KBM-7 (cell line): ENCODE results near the gene ARL3.
A peak's percentile ranks its signal among the peaks of the same experiment; 100 is the strongest.
"Not testable (repeated sequence)": the region's sequence is repeated elsewhere in the genome, so short reads cannot be mapped to it uniquely, and the experiment has no call there.

Experiments
- DNase-seq: peaks from one replicate; pipeline ENCODE4 v3.0.0-alpha.2; 2015
- in situ Hi-C: fragments of 300-500 bp; cut with MboI; formaldehyde crosslinking; loops from 2 replicates; pipeline ENCODE4 v1.14.3; 2020; ENCODE audit warnings: low sequenced_read_pairs, low pct_unique_long_range_greater_than_20kb, mixed read lengths

ARL3 gene

DNA sequence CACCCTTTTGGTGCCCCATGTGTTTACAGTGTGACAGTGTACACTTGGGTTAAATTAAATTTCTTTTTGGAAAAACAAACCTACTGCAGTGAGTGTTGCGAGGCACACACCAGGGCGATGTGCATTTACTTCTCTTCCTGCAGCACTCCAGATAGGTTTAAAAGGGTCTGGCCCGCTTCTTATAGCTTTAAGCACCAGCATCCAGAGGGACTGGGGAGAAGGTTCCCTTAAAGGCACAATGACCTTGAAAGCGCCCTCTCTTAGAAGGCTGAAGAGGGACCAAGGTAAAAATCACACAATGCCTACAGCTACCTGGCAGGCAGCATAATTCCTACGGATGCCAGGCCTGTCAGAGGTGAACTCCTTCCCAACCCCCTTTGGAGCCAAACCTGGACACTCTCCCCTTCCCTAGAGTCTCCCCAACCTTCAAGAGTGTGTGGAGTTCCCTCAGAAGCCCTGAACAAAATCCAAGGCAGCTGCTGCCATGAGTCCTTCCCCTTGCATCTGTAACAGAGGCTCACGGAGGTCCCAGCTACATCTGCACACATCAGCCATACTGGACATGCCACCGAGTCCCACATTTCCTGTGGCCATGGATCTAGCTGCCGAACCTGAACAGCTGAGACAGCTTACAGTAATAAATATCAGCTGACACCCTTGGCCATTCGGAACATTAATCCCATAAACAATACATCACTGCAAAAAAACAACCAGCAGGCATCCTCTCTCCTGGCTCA, 36.7 kb downstream of the ARL3 start:
- no peak for DNase-seq
- in situ Hi-C loops = no loop called here

DNA sequence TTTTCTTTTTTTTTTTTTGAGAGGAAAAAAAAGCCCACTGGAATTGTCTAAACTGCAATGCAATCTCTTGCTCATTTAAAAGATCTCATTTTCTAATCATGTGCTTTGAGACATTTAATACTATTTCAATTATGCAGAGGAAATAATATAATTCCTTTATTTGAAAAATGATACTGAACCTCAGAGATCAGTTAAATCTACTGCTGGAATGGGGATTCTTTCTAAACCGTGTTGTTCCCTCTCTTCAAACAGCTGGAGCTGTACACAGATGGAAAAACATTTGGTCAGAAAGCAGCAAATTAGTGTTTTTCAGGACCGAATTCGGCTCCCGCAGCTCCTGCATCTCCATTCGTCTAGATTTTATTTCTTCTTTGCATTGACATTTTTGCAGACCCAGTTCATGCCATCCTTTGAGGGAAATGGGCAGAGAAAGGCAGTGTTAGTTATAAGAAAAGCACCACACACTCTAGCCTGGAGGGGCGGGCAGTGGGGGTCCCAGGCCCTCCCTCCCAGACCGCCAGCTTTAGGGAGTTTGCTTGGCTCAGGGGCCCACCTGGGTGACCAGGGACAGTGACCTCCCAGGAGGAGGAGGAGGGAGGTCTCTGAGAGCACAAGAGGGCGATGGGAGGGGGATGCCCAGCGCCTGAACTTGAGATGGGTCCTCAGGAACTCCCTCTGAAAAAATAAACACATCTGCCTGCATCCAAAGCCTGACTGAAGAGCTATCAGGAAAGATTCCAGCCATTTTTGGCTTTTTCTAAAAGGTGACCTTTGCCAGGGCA, 37.5 kb downstream of the ARL3 start:
- in situ Hi-C loops = no loop called here
- DNase-seq = no peak

DNA sequence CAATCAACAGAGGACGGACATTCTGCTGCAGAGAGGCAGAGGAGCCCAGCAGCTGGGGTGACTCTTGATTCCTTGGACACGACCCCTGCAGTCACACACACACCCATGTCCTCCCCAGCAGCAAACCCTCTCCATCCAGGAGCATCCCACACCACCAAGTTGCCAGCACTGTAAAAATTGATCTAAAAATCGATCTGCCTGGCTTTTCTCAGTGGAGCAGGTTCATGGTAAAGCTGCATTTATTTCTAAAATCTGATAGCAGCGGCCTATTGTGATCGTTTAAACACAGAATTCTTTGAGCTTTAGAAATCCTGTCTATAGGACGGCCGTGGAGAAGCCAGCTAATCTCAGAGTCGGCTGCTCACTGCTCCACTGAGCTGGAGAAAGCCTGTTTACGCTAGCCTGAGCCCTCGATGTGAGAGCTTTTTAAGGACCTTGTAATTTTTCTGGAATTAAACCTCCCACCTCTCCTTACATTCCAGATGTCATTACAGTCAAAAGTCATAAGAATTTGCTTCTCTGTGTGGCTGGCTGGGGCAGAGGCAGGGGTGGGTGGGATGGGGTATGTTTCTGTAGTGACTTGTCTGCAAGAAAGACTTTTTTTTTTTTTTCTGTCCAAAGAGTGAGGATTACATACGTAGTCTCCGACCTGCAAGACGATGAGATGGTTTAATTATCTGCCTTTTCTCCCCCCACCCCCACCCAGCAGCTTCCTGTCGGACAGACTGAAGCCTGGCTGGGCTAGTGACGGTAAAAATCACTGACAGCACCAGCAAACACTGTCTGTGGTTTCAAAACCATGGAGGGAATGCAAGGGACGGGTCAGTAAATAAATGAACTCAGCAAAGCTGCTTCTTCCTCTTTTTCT, 38.3 kb downstream of the ARL3 start:
- DNase-seq = peak; percentile 82
- in situ Hi-C loops = no loop called here

DNA sequence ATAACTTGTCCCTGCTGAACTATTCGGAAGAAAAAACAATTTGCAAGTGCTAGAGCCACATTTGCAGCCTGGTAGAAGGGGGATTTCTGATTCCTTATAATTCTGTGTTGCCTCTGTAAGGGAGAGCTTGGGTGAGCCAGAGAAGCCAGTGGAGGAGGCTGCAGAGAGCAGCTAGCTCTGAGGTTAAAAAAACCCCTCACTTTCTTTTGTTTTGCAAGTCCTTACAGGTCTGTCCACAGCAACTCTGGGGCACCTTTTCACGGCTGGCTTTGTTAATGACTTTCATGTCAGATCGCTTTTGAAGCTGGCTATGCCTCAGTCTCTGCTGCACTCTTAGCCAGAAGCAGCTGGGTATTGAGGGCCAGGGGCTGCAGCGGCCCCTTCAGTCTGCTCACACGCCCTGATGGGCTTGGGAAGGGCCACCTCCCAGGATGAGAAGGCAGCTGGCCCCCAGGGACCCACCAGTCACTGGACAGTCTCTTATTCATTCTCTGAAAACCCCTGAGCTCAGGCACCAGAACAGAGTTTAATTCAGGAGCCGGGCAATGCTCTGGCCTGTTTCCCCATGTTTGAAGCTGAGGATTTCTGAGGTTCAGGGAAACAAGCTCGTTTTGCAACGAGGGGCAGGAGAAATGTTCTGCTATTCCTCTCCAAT, 39.1 kb downstream of the ARL3 start:
- no peak for DNase-seq
- in situ Hi-C loops = no loop called here

DNA sequence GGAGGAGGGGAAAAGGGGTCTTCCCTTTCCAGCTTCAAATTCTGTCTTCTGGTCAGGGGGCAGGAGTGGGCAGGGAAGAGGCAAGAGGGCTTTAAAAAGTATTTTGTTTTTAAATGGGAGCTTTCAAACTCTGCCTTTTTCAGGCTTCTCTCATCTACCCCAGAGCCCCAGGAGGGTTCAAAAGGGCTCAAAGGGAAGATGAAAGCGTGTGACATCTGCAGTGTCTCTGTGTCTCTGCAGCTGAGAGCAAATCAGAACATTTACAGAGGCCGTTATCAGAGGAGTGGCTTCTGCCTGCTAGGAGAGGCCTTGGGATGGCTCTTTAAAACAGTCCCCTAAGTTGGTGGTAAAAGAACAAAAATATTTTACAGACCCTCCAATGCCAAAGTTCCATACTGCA, 39.6 kb downstream of the ARL3 start:
- in situ Hi-C loops = no loop called here
- DNase-seq = no peak

DNA sequence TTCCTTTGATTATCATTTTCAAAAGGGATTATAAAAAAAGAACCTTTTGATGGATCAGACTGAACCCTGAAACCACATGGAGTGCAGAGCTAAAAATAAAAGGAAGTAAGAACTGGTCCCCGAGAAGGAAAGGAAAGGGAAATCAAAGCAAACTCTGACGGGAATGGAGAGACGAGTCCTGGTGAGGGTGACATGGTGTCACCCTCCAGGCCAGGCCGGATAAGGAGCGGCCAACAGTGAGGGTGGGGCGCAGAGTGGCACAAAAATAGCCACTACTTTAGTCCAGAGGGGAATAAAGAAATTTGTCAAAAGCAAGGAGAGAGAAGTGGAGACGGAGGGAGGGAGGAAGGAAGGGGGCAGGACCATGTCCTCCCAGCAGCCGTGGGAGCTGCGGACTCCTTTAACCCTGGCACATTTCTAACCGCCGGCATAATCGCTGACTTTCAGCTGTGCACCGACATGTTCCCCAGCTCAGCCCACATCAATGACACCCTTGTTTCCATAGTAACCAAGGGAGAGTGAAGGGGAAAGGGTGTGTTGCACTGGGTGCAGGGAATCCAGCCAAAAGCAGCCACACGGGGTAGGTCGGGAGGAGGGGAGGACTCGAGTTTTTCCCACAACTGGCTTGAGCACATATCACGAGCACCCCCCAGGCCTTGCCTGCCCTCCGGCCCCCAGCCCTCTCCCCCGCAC, 40.2 kb downstream of the ARL3 start:
- in situ Hi-C loops = no loop called here
- DNase-seq = peak; percentile 90

DNA sequence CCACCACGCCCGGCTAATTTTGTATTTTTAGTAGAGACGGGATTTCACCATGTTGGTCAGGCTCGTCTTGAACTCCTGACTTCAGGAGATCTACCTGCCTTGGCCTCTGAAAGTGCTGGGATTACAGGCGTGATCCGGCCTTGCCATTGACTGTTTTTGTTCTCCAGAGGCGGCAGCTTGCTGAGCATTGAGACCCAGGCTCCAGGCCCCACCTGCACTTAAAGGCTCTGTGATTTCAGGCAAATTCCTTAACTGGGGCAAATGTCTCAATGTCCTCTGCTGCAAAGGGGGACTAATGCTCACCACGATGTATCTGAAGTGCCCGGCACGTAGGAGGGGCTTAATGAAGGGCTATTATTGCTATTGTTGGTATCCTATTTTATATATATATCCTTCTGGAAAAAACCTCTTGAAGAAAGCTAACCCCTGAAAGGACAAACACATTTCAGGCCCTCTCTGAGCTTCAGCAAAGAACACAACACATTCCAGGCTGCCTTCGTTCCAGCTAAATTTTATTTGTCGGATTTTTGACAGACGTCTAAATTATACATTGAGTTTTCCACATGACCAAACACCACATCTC, 40.9 kb downstream of the ARL3 start:
- in situ Hi-C loops = no loop called here
- DNase-seq = no peak

DNA sequence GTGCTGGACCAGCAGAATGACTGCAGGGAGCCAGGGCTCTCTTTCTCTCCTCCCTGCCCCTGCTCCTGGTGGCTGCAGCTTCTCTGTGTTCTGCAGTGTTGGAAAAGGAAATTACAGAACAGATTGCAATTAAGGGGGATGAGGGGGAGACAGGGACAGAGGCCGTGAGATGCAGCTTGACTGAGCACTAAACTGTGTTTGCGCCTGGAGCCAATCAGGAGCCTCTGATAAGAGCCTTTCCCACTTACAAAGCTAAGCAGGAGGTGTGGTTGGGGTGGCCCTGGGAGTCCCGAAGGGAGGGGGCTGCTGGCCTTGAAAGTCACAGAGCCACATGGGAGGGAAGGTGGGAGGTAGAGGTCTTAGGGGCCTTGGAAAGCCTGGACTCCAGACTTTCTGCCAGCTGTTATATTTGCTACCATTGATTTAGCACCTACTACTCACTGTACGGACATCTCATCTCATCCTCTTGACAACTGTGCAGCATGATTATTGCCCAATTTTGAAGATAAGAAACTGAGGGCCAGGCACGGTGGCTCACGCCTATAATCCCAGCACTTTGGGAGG, 43.2 kb downstream of the ARL3 start:
- in situ Hi-C loops = no loop called here
- no peak for DNase-seq

DNA sequence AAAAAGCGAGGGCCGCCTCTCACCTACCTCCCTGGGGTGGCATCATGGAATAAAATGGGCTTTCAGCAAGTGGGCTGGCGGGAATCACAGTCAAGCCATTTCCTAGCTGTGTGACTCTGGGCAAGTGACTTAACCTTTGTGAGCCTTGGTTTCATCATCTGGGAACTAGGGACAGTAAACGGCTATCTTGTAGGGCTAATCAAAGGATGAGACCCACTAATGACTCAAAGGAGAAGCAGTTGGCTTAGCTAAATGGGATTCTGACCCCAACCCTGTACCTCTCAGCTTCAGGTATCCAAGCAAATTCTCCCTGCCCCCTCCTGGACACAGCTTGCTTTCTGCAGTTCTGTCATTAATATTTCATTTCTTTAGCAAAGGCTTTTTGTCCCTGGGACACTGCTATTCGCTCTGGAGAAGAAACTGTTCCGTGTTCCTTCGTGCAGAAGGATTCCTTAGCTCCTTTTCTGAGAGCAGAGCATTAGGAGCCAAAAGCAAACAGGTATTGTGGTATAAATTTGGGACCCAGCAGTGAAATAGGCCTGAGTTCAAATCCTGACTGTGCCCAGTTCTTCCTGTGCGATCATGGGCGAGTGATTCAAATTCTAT, 44.0 kb downstream of the ARL3 start:
- in situ Hi-C loops = no loop called here
- no peak for DNase-seq

DNA sequence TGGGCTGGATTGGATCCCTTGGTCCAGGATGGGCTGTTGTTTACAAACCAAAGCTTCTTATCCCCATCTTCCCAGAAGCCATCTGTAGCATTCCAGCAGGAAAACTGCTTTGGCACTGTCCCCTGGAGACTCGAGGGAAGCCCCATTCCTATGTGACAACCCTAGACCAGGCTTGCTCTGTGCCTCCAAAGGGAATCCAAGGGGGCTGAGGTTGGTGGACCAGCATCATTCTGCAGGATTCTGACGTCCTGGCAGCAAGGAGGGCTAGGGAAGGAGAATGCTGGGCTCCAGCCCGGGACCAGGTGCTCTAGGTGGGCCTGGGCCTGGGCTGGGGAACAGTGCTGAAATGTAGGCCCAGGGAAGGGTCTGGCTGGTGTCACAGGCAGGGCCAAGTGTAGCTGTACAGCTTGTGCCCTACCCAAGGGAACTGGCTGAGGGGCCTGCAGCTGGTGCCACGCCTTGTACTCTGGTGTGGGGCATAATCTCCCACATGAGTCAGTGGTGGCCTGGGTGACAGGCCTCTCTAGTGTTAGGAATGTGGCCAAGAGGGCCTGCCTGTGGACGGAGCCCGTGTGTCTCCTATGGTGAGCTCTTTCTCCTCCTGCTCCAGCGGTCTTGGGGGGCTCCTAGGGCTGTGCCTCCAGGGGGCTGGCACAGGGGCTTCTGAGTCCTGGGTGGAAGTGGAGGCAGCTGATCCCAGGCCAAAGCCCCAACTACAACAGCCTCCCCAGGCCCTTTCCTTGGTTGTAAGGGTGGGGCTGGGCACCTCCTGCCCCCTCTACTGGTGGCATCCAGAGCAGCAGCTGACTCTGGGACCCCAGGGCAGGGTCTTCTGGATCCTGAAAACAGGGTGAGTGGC, 44.8 kb downstream of the ARL3 start:
- peak; percentile 53 for DNase-seq

DNA sequence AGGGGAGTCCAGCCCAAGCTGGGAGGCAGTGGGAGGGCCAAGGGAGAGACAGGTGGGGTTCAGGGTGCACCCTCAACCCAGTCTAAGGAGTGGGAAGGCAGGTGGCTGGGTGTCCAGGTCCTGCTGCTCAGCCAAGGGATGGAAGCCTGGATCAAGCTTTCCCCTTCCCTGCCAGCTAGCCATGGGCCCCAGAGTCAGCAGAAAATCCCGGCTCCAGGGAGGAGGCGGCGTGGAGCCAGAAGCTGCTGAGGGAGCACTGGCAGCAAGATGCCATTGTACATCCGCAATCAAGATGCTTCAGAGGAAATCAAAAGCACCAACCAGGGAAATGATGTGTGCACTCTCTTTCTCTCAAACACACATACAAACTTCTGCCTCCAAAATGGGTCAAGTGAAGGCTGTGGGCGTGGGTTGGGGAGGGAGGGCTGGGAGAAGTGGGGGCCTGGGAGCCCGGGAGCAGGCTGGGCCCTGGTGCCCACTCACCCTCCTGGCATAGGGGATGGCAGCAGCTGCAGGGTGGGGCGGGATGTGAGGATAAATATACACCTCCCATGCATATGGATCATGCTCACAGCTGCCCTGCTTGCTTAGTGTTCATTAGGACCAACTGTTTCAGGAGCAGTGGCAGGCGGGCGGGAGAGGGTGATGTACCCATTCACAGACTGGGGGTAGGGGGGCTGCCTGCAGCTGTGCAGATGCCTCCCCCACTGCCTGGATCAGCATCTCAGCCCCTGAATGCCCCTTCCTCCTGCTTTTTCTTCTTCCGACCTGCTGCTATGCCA, 45.7 kb downstream of the ARL3 start:
- DNase-seq = no peak
- in situ Hi-C loops = no loop called here

More for the DNA sequence above, 44.8 kb downstream of the ARL3 start:
- in situ Hi-C loops = no loop called here

DNA sequence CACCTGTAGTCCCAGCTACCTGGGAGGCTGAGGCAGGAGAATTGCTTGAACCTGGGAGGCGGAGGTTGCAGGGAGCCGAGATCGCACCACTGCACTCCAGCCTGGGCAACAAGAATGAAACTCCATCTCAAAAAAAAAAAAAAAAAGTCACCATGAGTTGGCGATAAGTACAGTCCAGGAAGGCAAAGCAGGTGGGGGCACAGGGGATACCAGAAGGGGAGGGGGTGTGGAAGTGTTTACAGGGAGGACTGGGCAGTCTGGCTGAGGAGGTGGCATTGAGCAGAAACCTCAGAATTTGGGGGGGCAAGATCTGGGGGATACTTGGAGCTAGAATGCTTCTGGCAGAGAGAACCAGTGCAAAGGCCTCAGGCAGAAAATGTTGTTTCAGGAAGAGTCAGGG, 46.8 kb downstream of the ARL3 start:
- in situ Hi-C loops, DNase-seq: not testable (repeated sequence)

DNA sequence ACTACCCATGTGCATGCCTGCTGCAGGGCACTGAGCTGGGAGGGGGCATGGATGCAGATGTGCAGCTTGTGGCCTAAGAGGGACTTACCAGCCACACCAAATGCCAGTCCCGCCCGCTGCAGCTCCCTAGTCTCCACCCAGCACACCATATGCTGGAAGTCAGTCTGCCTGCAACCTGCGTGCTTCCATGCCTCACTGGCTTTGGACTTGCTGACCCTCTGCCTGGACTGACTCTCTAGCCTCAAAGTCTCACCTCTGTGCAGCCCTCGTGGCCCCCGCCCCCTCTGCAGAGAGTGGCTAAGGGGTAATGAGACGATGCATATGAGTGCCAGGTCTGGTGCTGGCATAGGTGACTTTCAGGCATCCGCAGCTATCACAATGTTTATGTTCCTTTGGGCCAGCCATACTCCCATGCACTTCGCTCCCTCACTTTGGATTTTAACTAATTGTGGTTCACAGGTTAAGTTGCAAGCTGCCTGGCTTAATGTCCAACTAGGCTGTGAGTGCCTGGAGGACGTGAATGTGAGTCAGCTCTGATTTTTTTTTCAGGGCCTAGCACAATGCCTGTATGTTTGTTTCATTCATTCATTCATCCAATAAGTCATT, 48.2 kb downstream of the ARL3 start:
- no peak for DNase-seq
- in situ Hi-C loops = no loop called here

DNA sequence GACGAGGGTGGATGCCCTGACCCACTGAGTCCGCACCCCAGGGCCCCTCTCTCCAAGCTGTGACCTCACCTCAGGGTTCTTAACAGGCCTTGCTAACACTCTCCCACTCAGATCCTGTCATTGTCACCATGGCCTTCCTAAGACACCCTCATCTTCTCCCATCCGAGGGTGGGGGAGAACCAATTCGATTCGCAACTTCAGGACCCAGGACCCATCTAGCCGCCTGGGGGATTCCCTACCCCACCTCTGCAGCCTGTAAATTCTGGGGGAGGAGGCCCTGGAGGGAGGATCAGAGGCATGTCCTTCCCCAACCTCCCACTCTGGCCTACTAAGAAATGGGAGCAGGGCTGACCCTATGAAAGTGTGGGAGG, 52.6 kb downstream of the ARL3 start:
- DNase-seq = no peak
- in situ Hi-C loops = no loop called here

DNA sequence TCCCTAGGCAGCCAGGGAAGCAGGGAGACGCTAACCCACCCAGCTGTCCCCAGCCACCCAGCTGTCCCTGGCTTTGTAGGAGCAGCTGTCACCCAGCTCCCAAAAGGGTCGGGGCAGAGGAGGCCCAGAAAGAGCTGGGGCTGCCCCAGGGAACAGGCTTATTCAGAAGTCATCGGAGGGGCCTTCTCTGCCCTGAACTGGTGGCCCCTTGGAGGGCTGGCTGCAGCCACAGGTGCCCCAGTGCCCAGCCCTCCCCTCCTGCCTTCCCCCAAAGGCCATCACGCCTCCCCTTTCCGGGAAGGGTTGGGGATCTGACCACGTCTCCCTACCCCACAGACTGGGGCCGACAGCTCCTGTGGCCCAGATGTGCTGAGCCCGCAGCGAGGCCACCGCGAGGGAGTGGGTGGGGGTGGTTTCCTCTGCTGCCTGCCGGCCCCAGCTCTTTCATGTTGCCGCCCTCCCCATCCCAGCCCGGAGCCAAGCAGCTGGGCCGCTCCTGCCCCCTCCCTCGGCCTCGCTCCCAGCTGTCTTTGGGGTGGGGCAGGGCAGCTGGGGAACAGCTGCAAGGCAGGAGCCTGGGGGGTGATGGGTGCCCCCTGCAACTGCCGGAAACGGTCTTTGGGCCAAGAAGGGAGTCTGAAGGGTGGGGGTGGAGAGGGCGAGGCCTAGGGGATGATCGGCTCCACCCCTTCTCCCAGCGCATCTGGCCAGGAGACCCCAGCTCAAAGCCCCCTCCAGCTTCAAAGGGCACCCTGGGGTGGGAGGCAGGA, 53.1 kb downstream of the ARL3 start:
- peak; percentile 76 for DNase-seq
- in situ Hi-C loops = no loop called here
